Endodermal cell (in vitro differentiated cells): ENCODE results near the gene HECTD1. TPM values are rescaled to one million over a fixed set of nuclear protein-coding genes. Genes with fewer than 3 reads are reported as not detected.

Source experiments
- DNase-seq: peaks from one replicate; pipeline ENCODE4 v3.0.0-alpha.2; 2017
- H3K27ac ChIP-seq: 2 replicates; pipeline ENCODE4 v1.5.1; 2013; ENCODE audit warnings: mild to moderate bottlenecking, low read depth, low read length, moderate library complexity
- H3K27me3 ChIP-seq: 2 replicates; pipeline ENCODE4 v1.6.1; 2013; ENCODE audit warnings: mild to moderate bottlenecking, low read length, moderate library complexity; ENCODE audit not compliant: insufficient read depth, control insufficient read depth, poor library complexity, severe bottlenecking
- H3K36me3 ChIP-seq: 2 replicates; pipeline ENCODE4 v1.7.0; 2013; ENCODE audit warnings: mild to moderate bottlenecking, low read length, moderate library complexity; ENCODE audit not compliant: control insufficient read depth, insufficient read depth
- H3K4me1 ChIP-seq: one replicate; pipeline ENCODE4 v1.7.0; 2013; ENCODE audit warnings: low read length; ENCODE audit not compliant: control insufficient read depth, insufficient read depth
- H3K4me3 ChIP-seq: 2 replicates; pipeline ENCODE4 v1.5.1; 2013; ENCODE audit warnings: mild to moderate bottlenecking, low read length, moderate library complexity
- H3K9ac ChIP-seq: 2 replicates; pipeline ENCODE4 v1.6.1; 2013; ENCODE audit warnings: mild to moderate bottlenecking, low read length, moderate library complexity; ENCODE audit not compliant: poor library complexity, severe bottlenecking; ENCODE audit errors: extremely low read depth
- H3K9me3 ChIP-seq: 2 replicates; pipeline ENCODE4 v1.6.1; 2013; ENCODE audit warnings: mild to moderate bottlenecking, low read length, moderate library complexity; ENCODE audit not compliant: control insufficient read depth
- H3K27ac Mint-ChIP-seq: 2 replicates; pipeline ENCODE4 v1.8.0; 2020; ENCODE audit warnings: mixed read lengths
- H3K27me3 Mint-ChIP-seq: 2 replicates; pipeline ENCODE4 v1.8.0; 2021; ENCODE audit warnings: mild to moderate bottlenecking, mixed read lengths; ENCODE audit not compliant: insufficient read depth
- H3K36me3 Mint-ChIP-seq: 2 replicates; pipeline ENCODE4 v1.8.0; 2020; ENCODE audit warnings: low read depth, mixed read lengths
- H3K4me1 Mint-ChIP-seq: 2 replicates; pipeline ENCODE4 v1.8.0; 2020; ENCODE audit warnings: mixed read lengths
- H3K4me3 Mint-ChIP-seq: 2 replicates; pipeline ENCODE4 v1.8.0; 2020; ENCODE audit warnings: mild to moderate bottlenecking, moderate library complexity, mixed read lengths
- H3K9me3 Mint-ChIP-seq: 2 replicates; pipeline ENCODE4 v1.8.0; 2020; ENCODE audit warnings: mild to moderate bottlenecking, mixed read lengths
- CTCF ChIP-seq: fragments of 200-600 bp; sonication (generic); conservative IDR thresholded peaks from 2 replicates; pipeline ENCODE4 v1.5.0; 2021; ENCODE audit warnings: antibody characterized with exemption, mild to moderate bottlenecking
- WGBS, 2 experiments: methylation state at CpG; one replicate each; pipeline versions ENCODE4 v1.1.5 to v1.1.7; 2013; ENCODE audit warnings: missing lambda C conversion rate in 2 of 2, mixed read lengths in 1 of 2; ENCODE audit not compliant: insufficient coverage in 1 of 2, insufficient read length in 1 of 2; 5-methylcytosine and 5-hydroxymethylcytosine counted together
- total RNA-seq, 2 donors: library from RNA; stranded (reverse); fragmentation: NEBNext Ultra II Directional in 1 of 2; extraction: Animal tissue kit (Norgen Biotek cat#: 25700) in 1 of 2; gene quantifications; 2 replicates in 1 of 2; 3 replicates in 1 of 2; pipeline ENCODE4 v1.2.1, GENCODE V29; 2021

The HECTD1 gene
- total RNA-seq, 2 donors from 2014 or later = 118 to 132 TPM

- Histone ChIP-seq H3K27me3 (no peaks in the 10 kb centered on the region), H3K4me1 (peaks cover 7% of the 10 kb centered on the region), H3K9me3 (no peaks in the 10 kb centered on the region), H3K36me3 (peaks cover 86% of the 10 kb centered on the region), H3K27ac (no peak overlapping the region), H3K4me3 (no peak overlapping the region), H3K9ac (no peak overlapping the region)
- Mint-ChIP-seq H3K4me3 (no peak overlapping the region), H3K9me3 (no peaks in the 10 kb centered on the region), H3K27me3 (no peaks in the 10 kb centered on the region), H3K4me1 (peaks cover 21% of the 10 kb centered on the region), H3K27ac (no peak overlapping the region), H3K36me3 (peaks cover 63% of the 10 kb centered on the region)
- no peak for DNase-seq
- no peak for TF ChIP-seq CTCF
- 93 to 100% methylated on average over 2 to 6 of the region's 6 CpGs for WGBS, 2 experiments
Measured at GRCh38 chr14:31125231-31125630, 82.4 kb downstream of the HECTD1 start.

GRCh38 chr14:31124197-31124596 is 83.4 kb downstream of the HECTD1 start:
- H3K36me3 ChIP-seq = peaks cover 87% of the 10 kb centered on the region
- Mint-ChIP-seq H3K4me1 (peaks cover 21% of the 10 kb centered on the region), H3K36me3 (peaks cover 61% of the 10 kb centered on the region), H3K9me3 (no peaks in the 10 kb centered on the region), H3K27me3 (no peaks in the 10 kb centered on the region), H3K4me3 (no peak overlapping the region), H3K27ac (no peak overlapping the region)
- peaks cover 7% of the 10 kb centered on the region for H3K4me1 ChIP-seq
- no peak overlapping the region for H3K4me3 ChIP-seq
- WGBS, 2 experiments = 95 to 100% methylated on average over 1 to 3 of the region's 3 CpGs
- H3K27ac ChIP-seq = no peak overlapping the region
- no peak for DNase-seq
- H3K27me3 ChIP-seq = no peaks in the 10 kb centered on the region
- H3K9me3 ChIP-seq = no peaks in the 10 kb centered on the region
- no peak overlapping the region for H3K9ac ChIP-seq
- TF ChIP-seq CTCF = no peak

GRCh38 chr14:31122921-31123320 is 84.7 kb downstream of the HECTD1 start:
- Mint-ChIP-seq H3K9me3 (no peaks in the 10 kb centered on the region), H3K27ac (no peak overlapping the region), H3K4me1 (peaks cover 21% of the 10 kb centered on the region), H3K4me3 (no peak overlapping the region), H3K27me3 (no peaks in the 10 kb centered on the region), H3K36me3 (peaks cover 61% of the 10 kb centered on the region)
- DNase-seq = no peak
- TF ChIP-seq CTCF = no peak
- Histone ChIP-seq H3K4me1 (peaks cover 7% of the 10 kb centered on the region), H3K27me3 (no peaks in the 10 kb centered on the region), H3K9me3 (no peaks in the 10 kb centered on the region), H3K9ac (no peak overlapping the region), H3K4me3 (no peak overlapping the region), H3K36me3 (peaks cover 86% of the 10 kb centered on the region), H3K27ac (no peak overlapping the region)
- 87 to 93% methylated on average over 3 to 4 of the region's 4 CpGs for WGBS, 2 experiments
